ENCODE data around the gene TBC1D17.

- TF ChIP-seq CTCF (IDR thresholded peaks at IDR 0.05; ENCODE audit: low read depth, low read length, poor library complexity, severe bottlenecking) (no peak), EZH2phosphoT487 (IDR thresholded peaks at IDR 0.05; ENCODE audit: borderline replicate concordance, low read length) (no peak)
These were observed 18.2 kb downstream of the TBC1D17 start for GRCh38 chr19:49895566-49896297.
